Measurements from ENCODE around the gene FGD4.

- TF ChIP-seq, protein P1, sequence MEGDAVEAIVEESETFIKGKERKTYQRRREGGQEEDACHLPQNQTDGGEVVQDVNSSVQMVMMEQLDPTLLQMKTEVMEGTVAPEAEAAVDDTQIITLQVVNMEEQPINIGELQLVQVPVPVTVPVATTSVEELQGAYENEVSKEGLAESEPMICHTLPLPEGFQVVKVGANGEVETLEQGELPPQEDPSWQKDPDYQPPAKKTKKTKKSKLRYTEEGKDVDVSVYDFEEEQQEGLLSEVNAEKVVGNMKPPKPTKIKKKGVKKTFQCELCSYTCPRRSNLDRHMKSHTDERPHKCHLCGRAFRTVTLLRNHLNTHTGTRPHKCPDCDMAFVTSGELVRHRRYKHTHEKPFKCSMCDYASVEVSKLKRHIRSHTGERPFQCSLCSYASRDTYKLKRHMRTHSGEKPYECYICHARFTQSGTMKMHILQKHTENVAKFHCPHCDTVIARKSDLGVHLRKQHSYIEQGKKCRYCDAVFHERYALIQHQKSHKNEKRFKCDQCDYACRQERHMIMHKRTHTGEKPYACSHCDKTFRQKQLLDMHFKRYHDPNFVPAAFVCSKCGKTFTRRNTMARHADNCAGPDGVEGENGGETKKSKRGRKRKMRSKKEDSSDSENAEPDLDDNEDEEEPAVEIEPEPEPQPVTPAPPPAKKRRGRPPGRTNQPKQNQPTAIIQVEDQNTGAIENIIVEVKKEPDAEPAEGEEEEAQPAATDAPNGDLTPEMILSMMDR (IDR thresholded peaks at IDR 0.05), result no peak
- TF ChIP-seq POLR2A (IDR thresholded peaks at IDR 0.05), result no peak
Measured at GRCh38 chr12:32379213-32379612, 20.1 kb upstream of the FGD4 start.
